HG02885 (cell line): ENCODE measurements around the gene ICOS.
"Not testable (repeated sequence)": the region's sequence is repeated elsewhere in the genome, so short reads cannot be mapped to it uniquely, and the experiment has no call there.

Experiments
- ATAC-seq: cut with Tn5 transposase; IDR thresholded peaks from one replicate; pipeline ENCODE4 v1.9.1; 2021; ENCODE audit warnings: mild to moderate bottlenecking; ENCODE audit not compliant: unreplicated experiment, poor library complexity

Gene ICOS

DNA sequence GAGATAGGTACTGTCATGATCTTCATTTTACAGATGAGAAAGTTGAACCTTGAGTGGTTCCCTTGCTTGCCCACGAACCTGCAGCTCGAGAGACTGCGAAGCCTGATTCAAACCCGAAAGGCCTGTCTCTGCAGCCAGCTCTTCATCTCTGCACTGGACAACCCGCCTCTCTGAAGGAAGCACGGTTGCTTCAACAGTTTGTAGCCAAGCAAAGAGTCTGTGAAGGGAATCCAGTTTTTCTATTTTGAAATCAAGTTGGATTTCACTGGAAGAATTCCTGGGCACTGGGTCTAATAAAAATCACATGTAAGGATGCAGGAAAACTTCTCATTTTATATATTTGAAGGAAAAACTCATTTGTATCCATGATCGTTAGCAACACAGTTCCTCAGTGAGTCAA is 21.3 kb upstream of the ICOS start:
- ATAC-seq = no peak

DNA sequence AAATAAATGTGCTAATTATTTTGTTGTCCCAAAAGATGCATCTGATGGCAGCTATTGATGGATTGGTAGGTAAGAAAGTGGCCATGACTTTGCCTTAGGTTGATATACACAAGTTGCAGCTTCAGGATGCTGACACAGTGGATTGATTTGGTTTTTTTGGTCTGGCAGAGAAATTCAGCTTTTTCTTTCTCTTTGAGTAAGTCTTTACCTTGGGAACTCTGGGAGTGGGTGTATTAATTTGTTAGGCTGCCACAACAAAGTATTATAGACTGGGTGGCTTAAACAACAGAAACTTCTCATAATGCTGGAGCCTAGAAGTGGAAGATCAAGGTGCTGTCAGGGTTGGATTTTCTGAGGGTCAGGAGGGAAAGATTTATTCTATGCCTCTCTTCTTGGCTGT is 19.8 kb upstream of the ICOS start:
- ATAC-seq = no peak

- ATAC-seq = no peak
Measured at GRCh38 chr2:203918264-203918663, 18.3 kb upstream of the ICOS start.

GRCh38 chr2:203918839-203919238 is 17.7 kb upstream of the ICOS start:
- no peak for ATAC-seq

- ATAC-seq = no peak
Measured at GRCh38 chr2:203925512-203926158, 10.9 kb upstream of the ICOS start.

DNA sequence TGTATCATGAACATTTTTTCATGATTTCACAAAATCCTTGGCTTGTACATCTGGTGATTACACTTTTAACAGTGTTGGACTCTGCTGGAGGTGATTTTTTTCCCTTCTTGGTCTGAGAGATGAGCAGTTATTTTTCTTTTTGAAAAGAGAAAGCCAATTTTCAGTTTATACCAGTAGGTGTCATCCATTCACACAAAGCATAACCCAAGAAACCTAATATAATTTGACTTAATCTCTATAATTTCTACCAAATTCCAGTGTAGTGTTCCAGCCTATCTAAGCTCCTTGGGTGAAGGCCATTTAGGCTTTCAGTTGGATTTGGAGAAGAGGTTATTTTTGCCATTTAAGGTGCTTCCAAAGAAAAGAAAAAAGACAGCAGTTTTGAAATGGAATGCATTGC is 7.7 kb upstream of the ICOS start:
- no peak for ATAC-seq

DNA sequence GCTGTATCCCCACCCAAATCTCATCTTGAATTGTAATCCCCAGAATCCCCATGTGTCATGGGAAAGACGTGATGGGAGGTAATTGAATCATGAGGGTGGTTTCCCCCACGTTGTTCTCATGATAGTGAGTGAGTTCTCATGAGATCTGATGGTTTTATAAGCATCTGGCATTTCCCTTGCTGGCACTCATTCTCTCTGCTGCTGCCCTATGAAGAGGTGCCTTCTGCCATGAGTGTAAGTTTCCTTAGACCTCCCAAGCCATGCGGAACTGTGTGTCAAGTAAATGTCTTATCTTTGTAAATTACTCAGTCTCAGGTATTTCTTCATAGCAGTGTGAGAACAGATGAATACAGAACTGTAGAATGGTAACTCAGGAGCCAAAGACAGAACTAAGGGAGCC is 5.3 kb upstream of the ICOS start:
- not testable (repeated sequence) for ATAC-seq

- ATAC-seq = no peak
Measured at GRCh38 chr2:203934041-203934492, 2.5 kb upstream of the ICOS start.

GRCh38 chr2:203934711-203935438 is 1.7 kb upstream of the ICOS start:
- ATAC-seq = no peak

DNA sequence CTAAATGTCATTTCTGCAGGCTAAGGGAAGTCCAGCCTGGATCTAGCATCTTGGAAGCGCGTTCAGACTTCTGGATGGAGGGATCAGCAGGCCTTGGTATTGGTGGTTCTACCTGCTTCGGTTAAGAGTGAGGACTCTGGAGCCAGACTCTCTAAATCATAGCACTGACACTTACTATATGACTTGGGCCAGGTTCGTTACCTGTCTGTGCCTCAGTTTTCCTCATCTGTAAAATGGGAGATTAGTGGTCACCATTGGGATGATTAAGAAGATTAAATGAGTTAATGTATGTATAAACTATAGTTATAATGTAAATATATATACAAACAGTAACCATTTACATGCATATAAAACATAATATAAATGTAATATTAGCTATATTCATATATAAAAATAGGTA is 995 bp upstream of the ICOS start:
- no peak for ATAC-seq

DNA sequence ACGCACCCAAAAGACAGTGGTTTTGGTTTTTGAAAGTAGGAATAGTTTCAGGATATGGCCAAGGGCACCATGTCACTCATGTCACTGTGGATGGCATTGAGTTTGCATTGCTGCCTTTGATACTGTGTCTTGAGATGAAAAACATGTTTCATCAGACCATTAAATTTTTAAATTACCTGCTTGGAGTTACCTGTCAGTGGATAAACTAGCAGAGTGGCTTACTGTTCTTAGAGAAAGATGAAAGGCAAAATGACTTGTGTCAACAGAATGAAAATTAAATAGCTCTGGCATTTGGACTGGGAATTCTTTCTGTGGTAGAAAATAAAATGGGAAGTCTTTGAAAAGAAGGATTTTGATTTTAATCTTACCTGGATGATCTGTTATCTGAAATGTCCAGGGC is 386 bp downstream of the ICOS start:
- ATAC-seq = no peak

GRCh38 chr2:203937788-203938187 is 1.2 kb downstream of the ICOS start:
- ATAC-seq = no peak

DNA sequence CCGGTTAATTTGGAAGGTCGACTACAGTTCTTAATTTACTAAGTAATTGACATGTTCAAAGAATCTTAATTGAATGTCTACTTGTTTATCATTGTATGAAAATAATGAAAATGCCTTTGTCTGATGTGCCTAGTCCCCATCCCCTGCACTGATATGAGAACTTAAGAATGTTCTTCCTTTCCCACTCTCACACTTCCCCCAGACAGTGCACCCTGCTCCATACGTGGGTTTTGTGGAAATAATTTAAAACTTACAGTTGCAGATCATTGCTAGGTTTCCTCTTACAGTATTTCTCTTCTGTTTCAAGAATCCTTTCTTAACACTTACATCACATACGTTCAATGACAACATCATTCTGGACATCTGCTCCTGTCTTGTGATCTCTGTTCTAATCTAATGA is 3.5 kb downstream of the ICOS start:
- no peak for ATAC-seq

DNA sequence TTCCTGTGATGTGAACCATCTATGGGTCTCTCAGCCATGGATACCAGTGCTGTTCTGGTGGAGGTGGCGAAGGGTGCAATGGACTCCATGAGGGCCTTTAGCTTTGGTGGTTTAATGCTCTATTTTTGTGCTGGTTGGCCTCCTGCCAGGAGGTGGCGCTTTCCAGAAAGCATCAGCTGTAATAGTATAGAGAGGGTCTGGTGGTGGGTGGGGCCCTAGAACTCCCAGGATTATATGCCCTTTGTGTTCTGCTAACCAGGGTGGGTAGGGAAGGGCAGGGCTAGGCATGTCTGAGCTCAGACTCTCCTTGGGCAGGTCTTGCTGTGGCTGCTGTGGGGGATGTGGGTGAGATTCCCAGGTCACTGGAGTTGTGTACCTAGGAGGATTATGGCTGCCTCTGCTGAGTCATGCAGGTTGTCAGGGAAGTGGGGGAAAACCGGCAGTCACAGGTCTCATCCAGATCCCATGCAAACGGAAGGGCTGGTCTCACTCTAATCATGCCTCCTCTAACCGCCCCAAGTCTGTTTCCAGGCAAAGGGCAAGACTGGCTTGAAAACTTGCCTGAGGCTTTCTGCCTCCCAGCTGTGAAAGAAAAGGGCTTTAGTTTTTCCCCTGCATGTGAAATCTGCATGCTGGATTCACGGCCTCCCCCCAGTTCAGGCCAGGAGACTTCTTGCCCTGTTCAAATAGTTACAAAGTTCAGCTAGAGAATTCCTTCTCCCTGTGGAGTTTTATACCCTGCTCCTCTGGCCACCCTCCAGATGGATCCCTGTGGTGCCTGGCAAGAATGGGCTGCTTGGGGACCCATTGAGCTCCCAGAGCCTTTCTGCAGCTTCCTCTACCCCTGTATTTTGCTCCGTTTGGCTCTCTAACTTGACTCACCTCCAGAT is 7.2 kb downstream of the ICOS start:
- not testable (repeated sequence) for ATAC-seq

DNA sequence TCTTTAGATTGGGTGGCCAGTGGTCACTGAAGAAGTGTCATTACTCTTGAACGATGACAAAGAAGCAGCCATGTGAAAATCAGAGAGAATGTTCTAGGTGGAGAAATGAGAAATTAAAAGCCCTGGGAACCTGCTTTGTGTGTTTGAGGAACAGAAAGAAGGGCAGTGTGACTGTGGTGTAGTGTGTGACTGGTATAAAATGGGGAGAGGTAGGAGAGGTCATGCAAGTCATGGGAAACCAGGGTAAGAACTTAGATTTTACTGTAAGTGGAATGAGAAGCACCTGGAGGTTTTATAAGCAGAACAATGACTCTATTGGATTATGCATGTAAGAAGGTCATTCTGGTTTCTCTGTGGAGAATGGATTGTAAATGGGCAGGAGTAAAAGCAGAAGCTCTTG is 12.2 kb downstream of the ICOS start:
- no peak for ATAC-seq

DNA sequence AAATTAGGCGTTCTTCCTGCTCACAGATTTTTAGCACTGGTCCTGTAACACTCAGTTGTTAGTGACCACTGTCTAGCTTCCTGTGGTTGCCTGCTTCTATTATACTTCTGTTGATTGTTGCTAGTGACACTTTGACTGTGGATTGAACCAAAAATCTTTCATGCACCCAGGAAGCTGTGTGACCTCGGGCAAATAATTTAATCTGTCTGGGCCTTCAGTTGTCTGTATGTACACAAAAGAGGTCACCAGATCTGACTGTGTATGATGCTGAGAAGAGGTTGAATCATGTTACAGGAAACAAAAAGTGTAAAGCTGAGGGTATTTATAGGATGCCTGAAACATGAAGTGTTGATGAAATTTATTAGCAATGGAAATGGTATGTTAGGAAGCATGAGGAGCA is 12.7 kb downstream of the ICOS start:
- ATAC-seq = no peak

- ATAC-seq = no peak
Measured at GRCh38 chr2:203951366-203951902, 14.9 kb downstream of the ICOS start.

- ATAC-seq = no peak
Measured at GRCh38 chr2:203959265-203959664, 22.7 kb downstream of the ICOS start.

GRCh38 chr2:203959672-203960071 is 23.1 kb downstream of the ICOS start:
- no peak for ATAC-seq

DNA sequence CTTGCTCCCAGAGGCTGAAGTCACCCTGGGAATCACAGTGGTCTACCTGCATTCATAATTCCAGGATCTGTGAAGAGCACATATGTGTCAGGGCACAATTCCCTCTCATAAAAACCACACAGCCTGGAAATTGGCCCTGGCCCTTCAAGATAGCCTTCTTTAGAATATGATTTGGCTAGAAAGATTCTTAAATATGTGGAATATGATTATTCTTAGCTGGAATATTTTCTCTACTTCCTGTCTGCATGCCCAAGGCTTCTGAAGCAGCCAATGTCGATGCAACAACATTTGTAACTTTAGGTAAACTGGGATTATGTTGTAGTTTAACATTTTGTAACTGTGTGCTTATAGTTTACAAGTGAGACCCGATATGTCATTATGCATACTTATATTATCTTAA is 24.2 kb downstream of the ICOS start:
- ATAC-seq = no peak

GRCh38 chr2:203965190-203965589 is 28.6 kb downstream of the ICOS start:
- not testable (repeated sequence) for ATAC-seq
